Stomach (tissue), 19 donors: ENCODE measurements around the gene RAB21. TPM values are rescaled to one million over a fixed set of nuclear protein-coding genes. Genes with fewer than 3 reads are reported as not detected.
A peak's percentile ranks its signal among the peaks of the same experiment; 100 is the strongest.

Experiments
- DNase-seq, 2 donors: peaks; one replicate each; pipeline versions ENCODE4 v3.0.0 to v3.0.0-alpha.2; 2013 to 2019
- H3K27ac ChIP-seq, 5 donors: fragments of 200-600 bp in 4 of 5; sonication (generic) in 4 of 5; one replicate each; pipeline ENCODE4 v1.5.1; 2013 to 2019; ENCODE audit warnings: mild to moderate bottlenecking in 1 of 5, moderate library complexity in 1 of 5
- H3K27me3 ChIP-seq, 3 donors: fragments of 200-600 bp; sonication (generic); one replicate each; pipeline ENCODE4 v1.5.1; 2017 to 2019; ENCODE audit warnings: mixed run types in 1 of 3
- H3K36me3 ChIP-seq, 4 donors: fragments of 200-600 bp; sonication (generic); 1 replicate in 3 of 4; 2 replicates in 1 of 4; pipeline ENCODE4 v1.5.1; 2016 to 2019
- H3K4me1 ChIP-seq, 4 donors: fragments of 200-600 bp; sonication (generic); one replicate each; pipeline ENCODE4 v1.5.1; 2016 to 2019
- H3K4me3 ChIP-seq, 4 donors: fragments of 200-600 bp; sonication (generic) in 3 of 4; one replicate each; pipeline ENCODE4 v1.5.1; 2016 to 2019; ENCODE audit warnings: mild to moderate bottlenecking in 1 of 4
- H3K9me3 ChIP-seq, 4 donors: fragments of 200-600 bp; sonication (generic); one replicate each; pipeline ENCODE4 v1.5.1; 2016 to 2019
- EP300 ChIP-seq: sonication (generic); formaldehyde crosslinking; IDR thresholded peaks from one replicate; pipeline ENCODE4 v1.6.1; 2017; ENCODE audit warnings: antibody characterized with exemption
- POLR2A ChIP-seq, 4 donors: fragments of 450-650 bp; IDR thresholded peaks; one replicate each; pipeline ENCODE4 v1.6.1; 2016; ENCODE audit warnings: antibody characterized with exemption in 4 of 4, control low read depth in 2 of 4, mild to moderate bottlenecking in 1 of 4, moderate library complexity in 1 of 4
- POLR2AphosphoS5 ChIP-seq, 3 donors: sonication (generic); formaldehyde crosslinking; IDR thresholded peaks; one replicate each; pipeline ENCODE4 v1.6.1; 2016; ENCODE audit warnings: antibody characterized with exemption in 3 of 3
- WGBS, 5 donors: extraction: QIAGEN DNeasy Blood & Tissue Kit in 3 of 5; methylation state at CpG; one replicate each; pipeline versions ENCODE4 v1.1.5 to v1.1.7; 2013 to 2018; 5-methylcytosine and 5-hydroxymethylcytosine counted together
- intact Hi-C: fragments of 100-400 bp; cut with DNase I; formaldehyde crosslinking; loops from one replicate; pipeline ENCODE4 v1.15.1; 2023; ENCODE audit warnings: low total_unique reads
- long read RNA-seq, 10 donors: transcript quantifications; one replicate each; lab custom pipeline, GENCODE V29; 2026
- polyA plus RNA-seq, 3 donors: library from polyadenylated mRNA; stranded (reverse); fragments of 200-250 nt; gene quantifications; one replicate each; pipeline ENCODE4 v1.2.3, GENCODE V29; 2013
- total RNA-seq, 5 donors: library from RNA; depleted of rRNA; stranded (reverse); fragments of >200 nt; gene quantifications; one replicate each; pipeline versions ENCODE4 v1.1.0 to v1.2.3, GENCODE V29; 2014 to 2016
- TF ChIP-seq, protein P1 (sequence below), 7 experiments: fragments of 450-650 bp in 4 of 7; fragments of 200-600 bp in 3 of 7; sonication (generic) in 3 of 7; IDR thresholded peaks; one replicate each; pipeline ENCODE4 v1.5.1; 2016 to 2019; ENCODE audit warnings: antibody characterized with exemption in 7 of 7, control low read depth in 2 of 7, mild to moderate bottlenecking in 1 of 7
- donor health status: healthy with polysubstance abuse.
- donor health status: Bipolar disorder and iron deficiency.
- donor health status: healthy.

The RAB21 gene, protein sequence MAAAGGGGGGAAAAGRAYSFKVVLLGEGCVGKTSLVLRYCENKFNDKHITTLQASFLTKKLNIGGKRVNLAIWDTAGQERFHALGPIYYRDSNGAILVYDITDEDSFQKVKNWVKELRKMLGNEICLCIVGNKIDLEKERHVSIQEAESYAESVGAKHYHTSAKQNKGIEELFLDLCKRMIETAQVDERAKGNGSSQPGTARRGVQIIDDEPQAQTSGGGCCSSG
- total RNA-seq (10 to 100 TPM in 1 of 5 donors, 1 to 10 TPM in 4; 3.2 to 35.1 (median 6.4) TPM), polyA plus RNA-seq (10 to 100 TPM in 2 of 3 donors, 1 to 10 TPM in 1; 7.4 to 17.1 (median 16.9) TPM)
- long read RNA-seq, donor 1, full-length matches to known transcripts: 7 of 7 reads
- long read RNA-seq, donor 1, partial matches to known transcripts: 0 of 7 reads
- long read RNA-seq, donor 1, other reads (novel, unspliced or antisense): 0 of 7 reads
- long read RNA-seq, donor 2, full-length matches to known transcripts: 4 of 4 reads
- long read RNA-seq, donor 2, partial matches to known transcripts: 0 of 4 reads
- long read RNA-seq, donor 2, other reads (novel, unspliced or antisense): 0 of 4 reads
- long read RNA-seq, donor 3, full-length matches to known transcripts: 4 of 4 reads
- long read RNA-seq, donor 3, partial matches to known transcripts: 0 of 4 reads
- long read RNA-seq, donor 3, other reads (novel, unspliced or antisense): 0 of 4 reads
- long read RNA-seq, donor 4, full-length matches to known transcripts: 1 of 1 reads
- long read RNA-seq, donor 4, partial matches to known transcripts: 0 of 1 reads
- long read RNA-seq, donor 4, other reads (novel, unspliced or antisense): 0 of 1 reads
- long read RNA-seq, donor 5, full-length matches to known transcripts: 20 of 20 reads
- long read RNA-seq, donor 5, partial matches to known transcripts: 0 of 20 reads
- long read RNA-seq, donor 5, other reads (novel, unspliced or antisense): 0 of 20 reads
- long read RNA-seq, donor 6, full-length matches to known transcripts: 29 of 34 reads
- long read RNA-seq, donor 6, partial matches to known transcripts: 5 of 34 reads
- long read RNA-seq, donor 6, other reads (novel, unspliced or antisense): 0 of 34 reads
- long read RNA-seq, donor 7, full-length matches to known transcripts: 10 of 10 reads
- long read RNA-seq, donor 7, partial matches to known transcripts: 0 of 10 reads
- long read RNA-seq, donor 7, other reads (novel, unspliced or antisense): 0 of 10 reads
- long read RNA-seq, donor 8, full-length matches to known transcripts: 11 of 11 reads
- long read RNA-seq, donor 8, partial matches to known transcripts: 0 of 11 reads
- long read RNA-seq, donor 8, other reads (novel, unspliced or antisense): 0 of 11 reads
- long read RNA-seq, donor 9, full-length matches to known transcripts: 9 of 9 reads
- long read RNA-seq, donor 9, partial matches to known transcripts: 0 of 9 reads
- long read RNA-seq, donor 9, other reads (novel, unspliced or antisense): 0 of 9 reads
- long read RNA-seq, donor 10, partial matches to known transcripts: 0 of 1 reads
- long read RNA-seq, donor 10, other reads (novel, unspliced or antisense): 0 of 1 reads

- 1 to 2% (median 1%) methylated on average over 30 to 56 of the region's 56 CpGs for WGBS, 5 donors
Observed at GRCh38 chr12:71754461-71755145, at the start of gene RAB21. Gene RAB21, plus strand, starts transcription at chr12:71754863. Its CDS starts 267 bp downstream, at chr12:71755130.

DNA sequence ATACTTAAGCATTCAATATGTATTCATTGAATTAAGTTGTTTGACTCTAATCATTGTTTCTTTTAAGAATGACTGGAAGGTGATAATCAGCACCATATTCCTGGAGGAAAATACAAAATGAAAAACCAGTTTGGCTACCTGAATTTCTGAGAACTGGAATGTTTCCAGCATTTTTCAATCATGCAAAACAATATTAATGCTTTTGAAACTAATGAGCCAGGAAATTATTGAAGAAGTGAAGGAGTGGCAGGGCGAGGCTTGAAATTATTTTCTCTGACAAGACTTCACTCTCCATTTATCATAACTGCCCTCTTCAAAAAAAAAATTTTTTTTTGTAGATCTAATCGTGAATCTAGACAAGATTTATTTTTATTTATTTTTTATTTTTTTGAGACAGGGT, 49.7 kb upstream of the RAB21 start:
- Histone ChIP-seq H3K4me1 (no peaks in the 10 kb centered on the region), H3K27me3 (no peaks in the 10 kb centered on the region), H3K36me3 (peaks cover 0 to 47% (median 28%) of the 10 kb centered on the region in 4 donors), H3K27ac (no peak overlapping the region), H3K9me3 (no peaks in the 10 kb centered on the region), H3K4me3 (no peak overlapping the region)
- intact Hi-C loops: no loop called here
- 68 to 77% (median 71%) methylated on average over 2 of the region's 2 CpGs for WGBS, 5 donors
- TF ChIP-seq, protein P1, sequence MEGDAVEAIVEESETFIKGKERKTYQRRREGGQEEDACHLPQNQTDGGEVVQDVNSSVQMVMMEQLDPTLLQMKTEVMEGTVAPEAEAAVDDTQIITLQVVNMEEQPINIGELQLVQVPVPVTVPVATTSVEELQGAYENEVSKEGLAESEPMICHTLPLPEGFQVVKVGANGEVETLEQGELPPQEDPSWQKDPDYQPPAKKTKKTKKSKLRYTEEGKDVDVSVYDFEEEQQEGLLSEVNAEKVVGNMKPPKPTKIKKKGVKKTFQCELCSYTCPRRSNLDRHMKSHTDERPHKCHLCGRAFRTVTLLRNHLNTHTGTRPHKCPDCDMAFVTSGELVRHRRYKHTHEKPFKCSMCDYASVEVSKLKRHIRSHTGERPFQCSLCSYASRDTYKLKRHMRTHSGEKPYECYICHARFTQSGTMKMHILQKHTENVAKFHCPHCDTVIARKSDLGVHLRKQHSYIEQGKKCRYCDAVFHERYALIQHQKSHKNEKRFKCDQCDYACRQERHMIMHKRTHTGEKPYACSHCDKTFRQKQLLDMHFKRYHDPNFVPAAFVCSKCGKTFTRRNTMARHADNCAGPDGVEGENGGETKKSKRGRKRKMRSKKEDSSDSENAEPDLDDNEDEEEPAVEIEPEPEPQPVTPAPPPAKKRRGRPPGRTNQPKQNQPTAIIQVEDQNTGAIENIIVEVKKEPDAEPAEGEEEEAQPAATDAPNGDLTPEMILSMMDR (IDR thresholded peaks at IDR 0.05): no peak
- TF ChIP-seq POLR2A (IDR thresholded peaks at IDR 0.05) (no peak), POLR2AphosphoS5 (IDR thresholded peaks at IDR 0.05) (no peak), EP300 (no peak)
- DNase-seq: no peak

More at GRCh38 chr12:71754461-71755145, at the start of gene RAB21:
- H3K27ac ChIP-seq: peak within 1 kb of the TSS; percentile 93 to 100 (median 96)
- H3K36me3 ChIP-seq: peaks cover 0 to 24% (median 18%) of the 10 kb centered on the region in 4 donors
- peak within 1 kb of the TSS; percentile 64 to 75 (median 72) for H3K4me3 ChIP-seq
- peaks cover 0 to 6% (median 0%) of the 10 kb centered on the region in 3 donors for H3K27me3 ChIP-seq
- intact Hi-C loops: no loop called here
- H3K4me1 ChIP-seq: peaks cover 17 to 41% (median 31%) of the 10 kb centered on the region in 4 donors
- DNase-seq: peak; percentile 99
- TF ChIP-seq, protein P1 (IDR thresholded peaks at IDR 0.05): peak in 4 of 7 experiments; percentile 13 to 39 (median 30)
- TF ChIP-seq POLR2AphosphoS5 (IDR thresholded peaks at IDR 0.05) (peak; percentile 98 to 100 (median 99)), POLR2A (IDR thresholded peaks at IDR 0.05) (peak in 2 of 4 donors; percentile 65 to 71), EP300 (no peak)
- peaks cover 0 to 11% (median 3%) of the 10 kb centered on the region in 4 donors for H3K9me3 ChIP-seq

DNA sequence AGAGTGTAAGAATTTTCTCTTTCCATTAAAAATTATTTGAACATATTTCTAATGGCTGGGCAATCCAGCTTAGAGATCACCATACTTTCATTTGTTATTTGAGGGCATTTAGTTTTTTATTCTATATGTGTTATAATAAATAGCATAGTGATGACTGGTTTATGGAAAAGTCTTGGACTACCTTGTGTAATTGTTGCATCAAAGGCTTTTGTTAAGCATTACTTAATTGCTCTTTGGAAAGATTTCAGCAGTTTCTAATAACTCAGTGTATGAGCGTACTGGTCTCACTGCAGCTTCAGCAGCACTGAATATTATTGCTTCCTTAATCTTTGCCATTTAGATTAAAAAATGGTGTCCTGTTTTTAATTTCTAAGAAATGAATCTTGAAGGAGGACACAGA, 46.0 kb upstream of the RAB21 start:
- Histone ChIP-seq H3K27me3 (no peaks in the 10 kb centered on the region), H3K4me3 (no peak overlapping the region), H3K4me1 (no peaks in the 10 kb centered on the region), H3K9me3 (peaks cover 0 to 9% (median 0%) of the 10 kb centered on the region in 4 donors), H3K27ac (no peak overlapping the region), H3K36me3 (peaks cover 0 to 18% (median 5%) of the 10 kb centered on the region in 4 donors)
- TF ChIP-seq EP300 (no peak), POLR2AphosphoS5 (IDR thresholded peaks at IDR 0.05) (no peak), POLR2A (IDR thresholded peaks at IDR 0.05) (no peak)
- TF ChIP-seq, protein P1 (IDR thresholded peaks at IDR 0.05): no peak
- intact Hi-C loops: no loop called here
- 95 to 100% (median 97%) methylated on average over 1 of the region's 1 CpG for WGBS, 5 donors
- DNase-seq: no peak
